Measurements from ENCODE around the gene BLID.

BLID gene

DNA sequence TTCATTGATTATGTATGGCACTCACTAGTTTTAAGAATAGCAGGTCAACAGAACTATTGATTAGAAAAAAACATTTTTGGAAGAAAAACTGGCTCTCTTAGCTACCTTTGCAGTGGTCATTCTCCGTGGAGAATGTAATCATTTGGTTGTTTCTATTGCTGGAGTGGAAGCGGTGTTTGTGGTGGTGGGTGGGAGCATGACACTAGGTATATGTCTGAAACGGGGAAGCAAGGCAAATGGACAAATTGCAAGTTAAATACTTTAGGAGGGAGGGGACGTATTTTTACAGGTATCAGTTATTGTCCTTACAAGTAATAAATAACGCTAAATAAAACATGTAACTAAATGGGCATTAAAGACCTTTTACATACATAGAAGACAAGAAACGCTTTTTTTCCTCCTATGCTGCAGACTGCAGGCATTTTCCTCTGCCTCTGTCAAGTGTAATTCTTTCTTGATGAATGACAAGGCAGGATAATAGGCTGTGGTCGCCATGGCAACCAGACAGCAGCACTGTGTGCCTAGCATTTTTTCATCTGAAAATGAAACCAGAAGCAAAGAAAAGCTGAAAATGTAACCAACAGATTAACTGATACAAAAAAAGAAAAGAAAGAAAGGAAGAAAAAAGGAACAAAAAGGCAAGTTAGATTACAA lies 46.2 kb downstream of the BLID start:
- no peak overlapping the region for H3K4me3 ChIP-seq (ENCODE audit: low read depth in 1 of 2, low read length in 2 of 2)
- no peak overlapping the region for H3K27ac ChIP-seq (ENCODE audit: low read depth, low read length)
- H3K9ac ChIP-seq (ENCODE audit: low read length): no peak overlapping the region

DNA sequence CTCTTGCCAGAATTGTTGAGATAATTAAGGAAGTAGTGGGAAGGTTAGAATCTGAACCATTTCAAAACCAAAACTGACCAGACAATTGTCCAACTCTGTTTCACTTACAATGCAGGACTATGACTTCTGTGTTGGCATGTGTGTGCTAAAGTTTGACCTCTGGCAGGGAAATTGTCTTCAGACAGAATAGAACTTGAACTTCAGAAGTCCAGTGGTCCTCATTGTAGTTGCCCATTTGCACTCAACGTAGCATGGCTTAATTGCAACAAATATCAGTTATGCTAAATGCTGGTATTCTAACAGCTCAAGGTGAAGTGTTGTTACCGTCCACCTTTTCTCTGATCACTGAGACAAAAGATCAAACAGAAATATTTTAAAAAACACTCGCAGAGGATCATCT lies 47.2 kb downstream of the BLID start:
- no peaks in the 10 kb centered on the region for H3K9me3 ChIP-seq (ENCODE audit: low read length)
- H3K4me3 ChIP-seq (ENCODE audit: low read depth in 1 of 2, low read length in 2 of 2): no peak overlapping the region
- H3K4me1 ChIP-seq (ENCODE audit: insufficient read depth, low read length): peaks cover 7% of the 10 kb centered on the region
- no peak overlapping the region for H3K27ac ChIP-seq (ENCODE audit: low read depth, low read length)
- no peaks in the 10 kb centered on the region for H3K36me3 ChIP-seq (ENCODE audit: insufficient read depth, low read length)
- H3K27me3 ChIP-seq (ENCODE audit: control insufficient read depth in 1 of 2, insufficient read depth in 2 of 2, low read length in 2 of 2): no peaks in the 10 kb centered on the region
- H3K9ac ChIP-seq (ENCODE audit: low read length): no peak overlapping the region

More for the DNA sequence above, 46.2 kb downstream of the BLID start:
- Histone ChIP-seq H3K27me3 (ENCODE audit: control insufficient read depth in 1 of 2, insufficient read depth in 2 of 2, low read length in 2 of 2) (no peaks in the 10 kb centered on the region), H3K9me3 (ENCODE audit: low read length) (no peaks in the 10 kb centered on the region), H3K4me1 (ENCODE audit: insufficient read depth, low read length) (peaks cover 7% of the 10 kb centered on the region), H3K36me3 (ENCODE audit: insufficient read depth, low read length) (no peaks in the 10 kb centered on the region)

GRCh38 chr11:122068141-122068540 lies 47.9 kb downstream of the BLID start:
- H3K36me3 ChIP-seq (ENCODE audit: insufficient read depth, low read length): no peaks in the 10 kb centered on the region
- H3K27me3 ChIP-seq (ENCODE audit: control insufficient read depth in 1 of 2, insufficient read depth in 2 of 2, low read length in 2 of 2): no peaks in the 10 kb centered on the region
- H3K9me3 ChIP-seq (ENCODE audit: low read length): no peaks in the 10 kb centered on the region
- peaks cover 7% of the 10 kb centered on the region for H3K4me1 ChIP-seq (ENCODE audit: insufficient read depth, low read length)
- no peak overlapping the region for H3K9ac ChIP-seq (ENCODE audit: low read length)
- H3K4me3 ChIP-seq (ENCODE audit: low read depth in 1 of 2, low read length in 2 of 2): no peak overlapping the region
- no peak overlapping the region for H3K27ac ChIP-seq (ENCODE audit: low read depth, low read length)
